HG02943 (cell line): ENCODE measurements around the gene GATA5.
A peak's percentile ranks its signal among the peaks of the same experiment; 100 is the strongest.
"Not testable (repeated sequence)": the region's sequence is repeated elsewhere in the genome, so short reads cannot be mapped to it uniquely, and the experiment has no call there.

Experiments used
- ATAC-seq: cut with Tn5 transposase; IDR thresholded peaks from one replicate; pipeline ENCODE4 v1.9.1; 2021; ENCODE audit warnings: mild to moderate bottlenecking, low read depth, moderate library complexity; ENCODE audit not compliant: unreplicated experiment

Gene GATA5

GRCh38 chr20:62505337-62506045 lies 29.7 kb upstream of the GATA5 start:
- ATAC-seq, result no peak

GRCh38 chr20:62504323-62504722 lies 28.5 kb upstream of the GATA5 start:
- ATAC-seq, result no peak

GRCh38 chr20:62503401-62504178 lies 27.8 kb upstream of the GATA5 start:
- no peak for ATAC-seq

- no peak for ATAC-seq
Measured at GRCh38 chr20:62502496-62503095, 26.8 kb upstream of the GATA5 start.

- ATAC-seq, result peak; percentile 60
Measured at GRCh38 chr20:62501801-62502495, 26.2 kb upstream of the GATA5 start.

- ATAC-seq, result no peak
Measured at GRCh38 chr20:62500237-62500864, 24.6 kb upstream of the GATA5 start.

GRCh38 chr20:62499758-62500236 lies 24.0 kb upstream of the GATA5 start:
- ATAC-seq, result no peak

- no peak for ATAC-seq
Measured at GRCh38 chr20:62498874-62499273, 23.1 kb upstream of the GATA5 start.

- ATAC-seq, result no peak
Measured at GRCh38 chr20:62496568-62497218, 20.9 kb upstream of the GATA5 start.

- no peak for ATAC-seq
Measured at GRCh38 chr20:62495749-62496567, 20.2 kb upstream of the GATA5 start.

GRCh38 chr20:62494980-62495748 lies 19.4 kb upstream of the GATA5 start:
- ATAC-seq, result no peak

GRCh38 chr20:62494537-62494936 lies 18.7 kb upstream of the GATA5 start:
- ATAC-seq, result no peak

- no peak for ATAC-seq
Measured at GRCh38 chr20:62493886-62494285, 18.1 kb upstream of the GATA5 start.

- no peak for ATAC-seq
Measured at GRCh38 chr20:62493253-62493885, 17.6 kb upstream of the GATA5 start.

- ATAC-seq, result no peak
Measured at GRCh38 chr20:62492711-62493110, 16.9 kb upstream of the GATA5 start.

GRCh38 chr20:62490783-62491182 lies 15.0 kb upstream of the GATA5 start:
- ATAC-seq, result not testable (repeated sequence)

- ATAC-seq, result no peak
Measured at GRCh38 chr20:62489932-62490263, 14.1 kb upstream of the GATA5 start.
